ENCODE results near the gene GPNMB. TPM values are rescaled to one million over a fixed set of nuclear protein-coding genes. Genes with fewer than 3 reads are reported as not detected.

The GPNMB gene
- total RNA-seq, 1 experiment from 2014 or later = 188 TPM

- DNase-seq (ENCODE audit: low read depth) = no peak
These were observed 25.7 kb downstream of the GPNMB start for GRCh38 chr7:23272275-23272674.

- DNase-seq (ENCODE audit: low read depth) = peak; percentile 91
These were observed 26.6 kb downstream of the GPNMB start for GRCh38 chr7:23273141-23273599.

- DNase-seq (ENCODE audit: low read depth) = no peak
These were observed 29.3 kb downstream of the GPNMB start for GRCh38 chr7:23275912-23276311.

- peak; percentile 39 for DNase-seq (ENCODE audit: low read depth)
These were observed 29.8 kb downstream of the GPNMB start for GRCh38 chr7:23276376-23276775.

- DNase-seq (ENCODE audit: low read depth) = no peak
These were observed 30.4 kb downstream of the GPNMB start for GRCh38 chr7:23276947-23277346.

- peak; percentile 73 for DNase-seq (ENCODE audit: low read depth)
These were observed 30.9 kb downstream of the GPNMB start for GRCh38 chr7:23277359-23277989.

- no peak for DNase-seq (ENCODE audit: low read depth)
These were observed 33.4 kb downstream of the GPNMB start for GRCh38 chr7:23279819-23280525.

- DNase-seq (ENCODE audit: low read depth) = no peak
These were observed 36.5 kb downstream of the GPNMB start for GRCh38 chr7:23283086-23283485.

GRCh38 chr7:23284871-23285270 lies 38.3 kb downstream of the GPNMB start:
- no peak for DNase-seq (ENCODE audit: low read depth)

- DNase-seq (ENCODE audit: low read depth) = no peak
These were observed 39.4 kb downstream of the GPNMB start for GRCh38 chr7:23285657-23286646.

GRCh38 chr7:23287612-23288011 lies 41.0 kb downstream of the GPNMB start:
- peak; percentile 29 for DNase-seq (ENCODE audit: low read depth)

GRCh38 chr7:23290993-23291392 lies 44.4 kb downstream of the GPNMB start:
- no peak for DNase-seq (ENCODE audit: low read depth)

- no peak for DNase-seq (ENCODE audit: low read depth)
These were observed 45.5 kb downstream of the GPNMB start for GRCh38 chr7:23291957-23292560.

- no peak for DNase-seq (ENCODE audit: low read depth)
These were observed 46.0 kb downstream of the GPNMB start for GRCh38 chr7:23292623-23293022.

- DNase-seq (ENCODE audit: low read depth) = no peak
These were observed 47.0 kb downstream of the GPNMB start for GRCh38 chr7:23293500-23294073.

GRCh38 chr7:23294549-23295400 lies 48.2 kb downstream of the GPNMB start:
- DNase-seq (ENCODE audit: low read depth) = peak; percentile 24

- no peak for DNase-seq (ENCODE audit: low read depth)
These were observed 48.8 kb downstream of the GPNMB start for GRCh38 chr7:23295401-23295697.

GRCh38 chr7:23298141-23298881 lies 51.7 kb downstream of the GPNMB start:
- DNase-seq (ENCODE audit: low read depth) = peak; percentile 63

GRCh38 chr7:23298885-23299769 lies 52.6 kb downstream of the GPNMB start, which contains the start of gene MALSU1:
Gene MALSU1, plus strand, starts transcription at chr7:23299339. Its CDS starts 14 bp downstream, at chr7:23299353.
- peak; percentile 97 for DNase-seq (ENCODE audit: low read depth)
